HEK293T (cell line): Measurements from ENCODE around the gene PTCD2.

Source experiments
- BHLHE40 ChIP-seq: fragments of 450-650 bp; IDR thresholded peaks from 2 replicates; pipeline ENCODE4 v1.6.1; 2016; ENCODE audit warnings: mild to moderate bottlenecking, moderate library complexity, borderline replicate concordance
- FOXA1 ChIP-seq: fragments of 450-650 bp; IDR thresholded peaks from 2 replicates; pipeline ENCODE4 v1.6.1; 2016; ENCODE audit warnings: mild to moderate bottlenecking
- NFRKB ChIP-seq: fragments of 450-650 bp; IDR thresholded peaks from 2 replicates; pipeline ENCODE4 v1.6.1; 2016; ENCODE audit warnings: mild to moderate bottlenecking, moderate library complexity
- SUZ12 ChIP-seq: fragments of 450-650 bp; IDR thresholded peaks from 2 replicates; pipeline ENCODE4 v1.6.1; 2016; ENCODE audit warnings: mild to moderate bottlenecking

DNA sequence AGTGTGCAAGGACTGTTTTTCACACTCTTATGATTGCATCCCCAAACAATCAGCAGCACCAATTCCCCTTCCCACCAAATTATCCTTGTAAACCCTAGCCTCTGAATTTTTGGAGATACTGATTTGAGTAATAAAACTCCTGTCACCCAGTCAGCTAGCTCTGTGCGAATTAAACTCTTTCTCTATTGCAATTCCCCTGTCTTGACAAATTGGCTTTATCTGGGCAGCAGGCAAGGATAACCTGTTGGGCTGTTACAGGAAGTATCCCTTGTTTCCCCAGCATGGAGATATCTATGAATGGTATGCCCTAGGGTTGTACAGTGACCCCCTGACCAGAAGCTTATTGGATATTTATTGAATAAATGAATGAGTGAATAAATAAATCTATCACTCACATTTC is 80.8 kb downstream of the PTCD2 start:
- TF ChIP-seq FOXA1 (no peak), SUZ12 (no peak), NFRKB (no peak), BHLHE40 (no peak)
